MM.1S (cell line): ENCODE measurements around the gene GRIK4.

Source experiments
- DNase-seq: peaks from one replicate; pipeline ENCODE4 v3.0.0-alpha.2; 2015
- H2AFZ ChIP-seq: fragments of 300-600 bp; sonication (generic); 2 replicates; pipeline ENCODE4 v1.6.0; 2016; ENCODE audit warnings: antibody characterized with exemption, low read length
- H3F3A ChIP-seq: fragments of 300-600 bp; sonication (generic); 2 replicates; pipeline ENCODE4 v1.6.1; 2016; ENCODE audit warnings: mild to moderate bottlenecking, antibody characterized with exemption, low read length, moderate library complexity, mixed read lengths; ENCODE audit not compliant: insufficient read depth
- H3K27ac ChIP-seq: fragments of 300-600 bp; sonication (generic); 2 replicates; pipeline ENCODE4 v1.5.1; 2016; ENCODE audit warnings: mild to moderate bottlenecking, low read length
- H3K27me3 ChIP-seq: fragments of 300-600 bp; sonication (generic); replicated peaks from 2 replicates; pipeline ENCODE4 v1.6.0; 2016; ENCODE audit warnings: low read length; ENCODE audit not compliant: insufficient read depth
- H3K36me3 ChIP-seq: fragments of 300-600 bp; sonication (generic); replicated peaks from 2 replicates; pipeline ENCODE4 v1.6.1; 2016; ENCODE audit warnings: mild to moderate bottlenecking, low read length, mixed read lengths; ENCODE audit not compliant: insufficient read depth
- H3K4me1 ChIP-seq: fragments of 300-600 bp; sonication (generic); 2 replicates; pipeline ENCODE4 v1.6.1; 2016; ENCODE audit warnings: low read length, mixed read lengths
- H3K4me2 ChIP-seq: fragments of 300-600 bp; sonication (generic); 2 replicates; pipeline ENCODE4 v1.6.0; 2016; ENCODE audit warnings: low read depth, low read length
- H3K4me3 ChIP-seq: fragments of 300-600 bp; sonication (generic); 2 replicates; pipeline ENCODE4 v1.5.1; 2016; ENCODE audit warnings: low read length, mixed read lengths
- H3K79me2 ChIP-seq: fragments of 300-600 bp; sonication (generic); 2 replicates; pipeline ENCODE4 v1.6.1; 2016; ENCODE audit warnings: mixed run types, low read length, mixed read lengths
- H3K9ac ChIP-seq: fragments of 300-600 bp; sonication (generic); 2 replicates; pipeline ENCODE4 v1.6.1; 2016; ENCODE audit warnings: low read length, mixed read lengths
- H3K9me2 ChIP-seq: fragments of 300-600 bp; sonication (generic); replicated peaks from 2 replicates; pipeline ENCODE4 v1.6.1; 2016; ENCODE audit warnings: mild to moderate bottlenecking, low read length, mixed read lengths; ENCODE audit not compliant: insufficient read depth
- H3K9me3 ChIP-seq: fragments of 300-600 bp; sonication (generic); replicated peaks from 2 replicates; pipeline ENCODE4 v1.6.1; 2016; ENCODE audit warnings: mild to moderate bottlenecking, low read length, mixed read lengths; ENCODE audit not compliant: insufficient read depth
- H4K20me1 ChIP-seq: fragments of 300-600 bp; sonication (generic); 2 replicates; pipeline ENCODE4 v1.6.1; 2016; ENCODE audit warnings: mild to moderate bottlenecking, low read length, moderate library complexity, mixed read lengths; ENCODE audit not compliant: insufficient read depth
- CTCF ChIP-seq: fragments of 300-600 bp; sonication (generic); IDR thresholded peaks from 2 replicates; pipeline ENCODE4 v1.5.1; 2016; ENCODE audit warnings: antibody characterized with exemption, low read length, mixed read lengths
- EZH2 ChIP-seq: fragments of 300-600 bp; sonication (generic); optimal IDR thresholded peaks from 2 replicates; pipeline ENCODE3; 2017; ENCODE audit warnings: low read depth, mild to moderate bottlenecking, antibody characterized with exemption, low read length, mixed read lengths
- EZH2phosphoT487 ChIP-seq: fragments of 300-600 bp; sonication (generic); IDR thresholded peaks from 2 replicates; pipeline ENCODE4 v1.6.1; 2018; ENCODE audit warnings: antibody characterized with exemption, low read length

The GRIK4 gene

GRCh38 chr11:120894202-120894985 is 382.8 kb downstream of the GRIK4 start:
- Histone ChIP-seq H3K9me2 (no peaks in the 10 kb centered on the region), H3K9me3 (no peaks in the 10 kb centered on the region), H2AFZ (no peak overlapping the region), H3F3A (no peaks in the 10 kb centered on the region), H3K4me3 (no peak overlapping the region), H3K4me2 (no peak overlapping the region), H3K4me1 (no peaks in the 10 kb centered on the region), H3K9ac (no peak overlapping the region), H3K36me3 (no peaks in the 10 kb centered on the region), H3K79me2 (no peaks in the 10 kb centered on the region), H3K27ac (no peak overlapping the region), H3K27me3 (no peaks in the 10 kb centered on the region), H4K20me1 (no peaks in the 10 kb centered on the region)
- TF ChIP-seq CTCF = no peak
- TF ChIP-seq EZH2 = no peak
- TF ChIP-seq EZH2phosphoT487 = no peak
- DNase-seq = no peak

GRCh38 chr11:120896687-120897086 is 385.1 kb downstream of the GRIK4 start:
- Histone ChIP-seq H3K27me3 (no peaks in the 10 kb centered on the region), H3K9me3 (no peaks in the 10 kb centered on the region), H3K4me2 (no peak overlapping the region)

GRCh38 chr11:120898568-120898967 is 387.0 kb downstream of the GRIK4 start:
- H3K9me3 ChIP-seq = no peaks in the 10 kb centered on the region
- no peaks in the 10 kb centered on the region for H3K79me2 ChIP-seq
- no peaks in the 10 kb centered on the region for H3F3A ChIP-seq
- no peaks in the 10 kb centered on the region for H3K36me3 ChIP-seq
- H4K20me1 ChIP-seq = no peaks in the 10 kb centered on the region
- no peaks in the 10 kb centered on the region for H3K9me2 ChIP-seq
- H3K4me3 ChIP-seq = no peak overlapping the region
- DNase-seq = no peak
- H3K4me2 ChIP-seq = no peak overlapping the region
- no peak overlapping the region for H3K9ac ChIP-seq
- no peaks in the 10 kb centered on the region for H3K4me1 ChIP-seq
- H2AFZ ChIP-seq = no peak overlapping the region
- H3K27me3 ChIP-seq = no peaks in the 10 kb centered on the region
- no peak for TF ChIP-seq EZH2
- no peak for TF ChIP-seq EZH2phosphoT487
- TF ChIP-seq CTCF = no peak
- H3K27ac ChIP-seq = no peak overlapping the region

More at GRCh38 chr11:120896687-120897086, 385.1 kb downstream of the GRIK4 start:
- Histone ChIP-seq H3K4me3 (no peak overlapping the region), H3K36me3 (no peaks in the 10 kb centered on the region), H3F3A (no peaks in the 10 kb centered on the region), H3K9me2 (no peaks in the 10 kb centered on the region), H3K9ac (no peak overlapping the region), H3K79me2 (no peaks in the 10 kb centered on the region), H3K4me1 (no peaks in the 10 kb centered on the region), H3K27ac (no peak overlapping the region), H4K20me1 (no peaks in the 10 kb centered on the region), H2AFZ (no peak overlapping the region)
- TF ChIP-seq EZH2phosphoT487 = no peak
- TF ChIP-seq EZH2 = no peak
- TF ChIP-seq CTCF = no peak
- DNase-seq = no peak
